Keratinocyte (primary cell): ENCODE measurements around the gene BCAS3. TPM values are rescaled to one million over a fixed set of nuclear protein-coding genes. Genes with fewer than 3 reads are reported as not detected.

Experiments used
- DNase-seq: peaks from one replicate; pipeline ENCODE4 v3.0.0-alpha.2; 2011; ENCODE audit warnings: low read depth, missing footprints, low spot score
- FAIRE-seq: peaks from 2 replicates; lab custom pipeline; 2011; peaks lifted over from hg19 to GRCh38; lab: Jason Lieb, UNC
- H2AFZ ChIP-seq: 2 replicates; pipeline ENCODE4 v1.6.0; 2012; ENCODE audit warnings: low read length, control low read depth, inconsistent platforms; ENCODE audit not compliant: control insufficient read depth
- H3K27ac ChIP-seq: 2 replicates; pipeline ENCODE4 v1.5.1; 2011; ENCODE audit warnings: low read length; ENCODE audit not compliant: control insufficient read depth, insufficient read depth
- H3K27me3 ChIP-seq: 3 replicates; pipeline ENCODE4 v1.6.0; 2011; ENCODE audit warnings: low read length; ENCODE audit not compliant: control insufficient read depth, insufficient read depth; ENCODE audit errors: extremely low read depth
- H3K36me3 ChIP-seq, 2 experiments: 2 replicates in 1 of 2; 3 replicates in 1 of 2; pipeline ENCODE4 v1.5.1; 2011; ENCODE audit warnings: low read length in 2 of 2, mild to moderate bottlenecking in 1 of 2; ENCODE audit not compliant: control insufficient read depth in 2 of 2, insufficient read depth in 2 of 2; ENCODE audit errors: extremely low read depth in 1 of 2
- H3K4me1 ChIP-seq: 3 replicates; pipeline ENCODE4 v1.5.1; 2011; ENCODE audit warnings: low read length; ENCODE audit not compliant: control insufficient read depth, insufficient read depth; ENCODE audit errors: extremely low read depth
- H3K4me2 ChIP-seq: 3 replicates; pipeline ENCODE4 v1.6.0; 2011; ENCODE audit warnings: low read depth, low read length; ENCODE audit not compliant: control insufficient read depth, insufficient read depth; ENCODE audit errors: extremely low read depth
- H3K4me3 ChIP-seq, 3 experiments: fragments of 200-600 bp in 1 of 3; sonication (generic) in 1 of 3; 2 replicates in 2 of 3; 3 replicates in 1 of 3; pipeline ENCODE4 v1.5.1; 2011 to 2016; ENCODE audit warnings: low read length in 3 of 3, mild to moderate bottlenecking in 3 of 3, control low read depth in 2 of 3, inconsistent platforms in 1 of 3, low read depth in 1 of 3, mixed read lengths in 1 of 3, mixed run types in 1 of 3, moderate library complexity in 1 of 3; ENCODE audit not compliant: control insufficient read depth in 2 of 3, insufficient read depth in 2 of 3; ENCODE audit errors: extremely low read depth in 1 of 3
- H3K79me2 ChIP-seq: 2 replicates; pipeline ENCODE4 v1.6.0; 2012; ENCODE audit warnings: low read length; ENCODE audit not compliant: control insufficient read depth, insufficient read depth
- H3K9ac ChIP-seq: 3 replicates; pipeline ENCODE4 v1.6.0; 2011; ENCODE audit warnings: low read length; ENCODE audit not compliant: control insufficient read depth, insufficient read depth; ENCODE audit errors: extremely low read depth
- H3K9me1 ChIP-seq: 3 replicates; pipeline ENCODE4 v1.6.0; 2011; ENCODE audit warnings: low read length; ENCODE audit not compliant: control insufficient read depth, insufficient read depth; ENCODE audit errors: extremely low read depth
- H3K9me3 ChIP-seq: 2 replicates; pipeline ENCODE4 v1.5.1; 2012; ENCODE audit warnings: low read depth, low read length; ENCODE audit not compliant: control insufficient read depth
- H4K20me1 ChIP-seq: 3 replicates; pipeline ENCODE4 v1.6.0; 2011; ENCODE audit warnings: low read length; ENCODE audit not compliant: control insufficient read depth, insufficient read depth; ENCODE audit errors: extremely low read depth
- CTCF ChIP-seq, 3 experiments: IDR thresholded peaks in 1 of 3; conservative IDR thresholded peaks in 1 of 3; optimal IDR thresholded peaks in 1 of 3; 2 replicates in 2 of 3; 3 replicates in 1 of 3; pipeline versions ENCODE3 to v1.5.1; 2011; ENCODE audit warnings: low read length in 3 of 3, mild to moderate bottlenecking in 3 of 3, moderate library complexity in 2 of 3, control low read depth in 1 of 3, inconsistent platforms in 1 of 3; ENCODE audit not compliant: insufficient read depth in 2 of 3; ENCODE audit errors: extremely low read depth in 1 of 3
- EZH2 ChIP-seq: IDR thresholded peaks from one replicate; pipeline ENCODE4 v1.6.1; 2012; ENCODE audit warnings: inconsistent platforms, mild to moderate bottlenecking, low read length, moderate library complexity
- dilution Hi-C: fragments of 300-500 bp; cut with MboI; formaldehyde crosslinking; loops from one replicate; pipeline ENCODE4 v1.7.0; 2020; ENCODE audit warnings: low sequenced_read_pairs; ENCODE audit not compliant: extremely low pct_ligation_motif_present
- polyA plus RNA-seq, 5 experiments: library from polyadenylated mRNA; depleted of rRNA in 3 of 5; stranded (reverse) in 3 of 5; stranded (forward) in 1 of 5; unstranded in 1 of 5; fragments of >200 nt; gene quantifications; 1 replicate in 1 of 5; 2 replicates in 3 of 5; 3 replicates in 1 of 5; pipeline versions ENCODE4 v1.2.1 to v1.2.3, GENCODE V29; 2011 to 2012; ENCODE audit warnings: missing spikeins in 2 of 5, low read depth in 1 of 5, low replicate concordance in 1 of 5

Gene BCAS3
- polyA plus RNA-seq, 1 donor (not counting 4 experiments of a cell fraction or from before 2014, with no cell fraction given): 11.8 TPM

- H3K36me3 ChIP-seq: no peaks in the 10 kb centered on the region
- H4K20me1 ChIP-seq: no peaks in the 10 kb centered on the region
- no peak for DNase-seq
- no peak overlapping the region for H3K9ac ChIP-seq
- no peaks in the 10 kb centered on the region for H3K9me1 ChIP-seq
- dilution Hi-C loops: no loop called here
- no peak overlapping the region for H3K4me3 ChIP-seq
- FAIRE-seq: no peak
- H2AFZ ChIP-seq: no peak overlapping the region
- no peaks in the 10 kb centered on the region for H3K9me3 ChIP-seq
- no peak overlapping the region for H3K27ac ChIP-seq
- no peaks in the 10 kb centered on the region for H3K4me1 ChIP-seq
- H3K4me2 ChIP-seq: no peak overlapping the region
- no peak for TF ChIP-seq EZH2
- TF ChIP-seq CTCF (optimal IDR thresholded peaks at IDR 0.05 in 1 of 3, IDR thresholded peaks at IDR 0.05 in 1 of 3, conservative IDR thresholded peaks at IDR 0.05 in 1 of 3; ENCODE audit: extremely low read depth in 1 of 3, insufficient read depth in 2 of 3, low read length in 3 of 3): no peak
- no peaks in the 10 kb centered on the region for H3K79me2 ChIP-seq
- no peaks in the 10 kb centered on the region for H3K27me3 ChIP-seq
Observed at GRCh38 chr17:61179380-61179806, 501.7 kb downstream of the BCAS3 start.

GRCh38 chr17:61183793-61184192, 506.1 kb downstream of the BCAS3 start:
- Histone ChIP-seq H3K4me2 (no peak overlapping the region), H3K4me1 (no peaks in the 10 kb centered on the region), H3K9me3 (no peaks in the 10 kb centered on the region), H3K36me3 (no peaks in the 10 kb centered on the region), H4K20me1 (no peaks in the 10 kb centered on the region), H3K27me3 (no peaks in the 10 kb centered on the region), H3K27ac (no peak overlapping the region), H3K4me3 (no peak overlapping the region), H3K9ac (no peak overlapping the region), H3K9me1 (no peaks in the 10 kb centered on the region), H3K79me2 (no peaks in the 10 kb centered on the region), H2AFZ (no peak overlapping the region)
- TF ChIP-seq CTCF (optimal IDR thresholded peaks at IDR 0.05 in 1 of 3, IDR thresholded peaks at IDR 0.05 in 1 of 3, conservative IDR thresholded peaks at IDR 0.05 in 1 of 3; ENCODE audit: extremely low read depth in 1 of 3, insufficient read depth in 2 of 3, low read length in 3 of 3): no peak
- no peak for TF ChIP-seq EZH2
- FAIRE-seq (no peak), DNase-seq (no peak)
- dilution Hi-C loops: no loop called here
